GM20000 (cell line): ENCODE data around the gene SOS2.

ENCODE experiments used
- DNase-seq: peaks from one replicate; pipeline ENCODE4 v3.0.0; 2012; ENCODE audit warnings: low spot score
- CTCF ChIP-seq: IDR thresholded peaks from 2 replicates; pipeline ENCODE4 v1.5.1; 2012; ENCODE audit warnings: mild to moderate bottlenecking, control low read depth; ENCODE audit errors: extremely low read depth, missing control alignments

SOS2 gene

GRCh38 chr14:50117456-50117855 is 113.9 kb downstream of the SOS2 start:
- no peak for TF ChIP-seq CTCF
- no peak for DNase-seq

- no peak for TF ChIP-seq CTCF
- no peak for DNase-seq
Measured at GRCh38 chr14:50116966-50117365, 114.4 kb downstream of the SOS2 start.

- DNase-seq, result peak; percentile 92
- TF ChIP-seq CTCF, result no peak
Measured at GRCh38 chr14:50116181-50116956, 115.0 kb downstream of the SOS2 start, which contains the start of gene VCPKMT. VCPKMT (minus strand) TSS chr14:50116572; CDS start chr14:50116552, 20 bp downstream.

- peak; percentile 51 for DNase-seq
- TF ChIP-seq CTCF, result no peak
Measured at GRCh38 chr14:50113381-50114035, 117.9 kb downstream of the SOS2 start.

- no peak for DNase-seq
- no peak for TF ChIP-seq CTCF
Measured at GRCh38 chr14:50110323-50111037, 120.9 kb downstream of the SOS2 start.

DNA sequence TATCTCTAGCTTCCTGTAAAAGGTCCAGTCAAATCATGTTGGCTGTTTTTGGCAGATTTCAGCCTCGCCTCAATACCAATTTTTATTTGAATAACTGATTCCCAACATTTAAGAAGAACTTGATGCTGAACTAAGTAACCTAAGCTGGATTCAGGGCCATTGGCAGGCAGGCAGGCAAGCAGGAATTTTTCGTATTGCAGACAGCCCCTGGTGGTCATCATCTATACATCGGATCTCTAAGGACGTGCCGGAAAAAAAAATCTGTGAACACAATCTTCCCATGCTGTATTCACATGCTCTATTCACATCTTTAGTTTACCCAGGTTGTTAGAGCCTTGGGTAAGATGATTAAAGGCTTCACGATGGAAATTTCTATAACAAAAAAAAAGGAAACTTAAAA is 122.0 kb downstream of the SOS2 start:
- no peak for DNase-seq
- TF ChIP-seq CTCF, result no peak

DNA sequence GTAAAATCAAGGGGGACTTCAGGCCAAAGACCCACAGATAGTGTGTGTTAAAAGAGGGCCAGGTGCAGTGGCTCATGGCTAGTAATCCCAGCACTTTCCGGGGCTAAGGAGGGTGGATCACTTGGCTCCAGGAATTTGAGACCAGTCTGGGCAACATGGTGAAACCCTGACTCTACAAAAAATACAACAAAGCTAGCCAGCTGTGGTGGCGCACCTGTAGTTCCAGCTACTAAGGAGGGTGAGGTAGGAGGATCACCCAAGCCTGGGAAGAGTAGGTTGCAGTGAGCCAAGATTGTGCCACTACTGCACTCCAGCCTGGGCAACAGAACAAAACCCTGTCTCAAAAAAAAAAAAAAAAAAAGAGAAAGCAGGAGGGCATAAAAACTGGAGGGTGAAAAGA is 123.5 kb downstream of the SOS2 start:
- DNase-seq, result no peak

More for the DNA sequence above, 123.5 kb downstream of the SOS2 start:
- no peak for TF ChIP-seq CTCF
